H1 (cell line): ENCODE results near the gene MRPL42. TPM values are rescaled to one million over a fixed set of nuclear protein-coding genes. Genes with fewer than 3 reads are reported as not detected.

Experiments
- CTCF ChIA-PET: fragments of 300-600 bp; sonication (Branson Sonifier 250); formaldehyde crosslinking; loops from one replicate; lab custom pipeline; 2021; ENCODE audit not compliant: partially characterized antibody; lab: Charles Lee
- POLR2A ChIA-PET: fragments of 300-600 bp; sonication (Branson Sonifier 250); formaldehyde crosslinking; loops from one replicate; lab custom pipeline; 2021; ENCODE audit warnings: inconsistent platforms; ENCODE audit not compliant: partially characterized antibody; lab: Charles Lee
- DNase-seq, 2 experiments: peaks; one replicate each; pipeline versions ENCODE4 v3.0.0 to v3.0.0-alpha.2; 2010 to 2022; ENCODE audit warnings: low spot score in 2 of 2, low read depth in 1 of 2, mixed read lengths in 1 of 2
- FAIRE-seq: peaks from 2 replicates; lab custom pipeline; 2011; peaks lifted over from hg19 to GRCh38; lab: Jason Lieb, UNC
- H2AFZ ChIP-seq: 2 replicates; pipeline ENCODE4 v1.8.1; 2012; ENCODE audit warnings: low read length, inconsistent platforms
- H2AK5ac ChIP-seq: 2 replicates; pipeline ENCODE4 v1.6.1; 2013; ENCODE audit warnings: low read depth, low read length
- H2BK120ac ChIP-seq: replicated peaks from 2 replicates; pipeline ENCODE3; 2013; ENCODE audit warnings: low read depth, low read length, inconsistent platforms
- H2BK12ac ChIP-seq: 2 replicates; pipeline ENCODE4 v1.6.1; 2013; ENCODE audit warnings: low read depth, low read length
- H2BK15ac ChIP-seq: 2 replicates; pipeline ENCODE4 v1.6.1; 2013; ENCODE audit warnings: low read length
- H2BK20ac ChIP-seq: 2 replicates; pipeline ENCODE4 v1.6.1; 2013; ENCODE audit warnings: low read length
- H2BK5ac ChIP-seq: 2 replicates; pipeline ENCODE4 v1.6.1; 2013; ENCODE audit warnings: low read depth, low read length
- H3K14ac ChIP-seq: 2 replicates; pipeline ENCODE4 v1.6.1; 2013; ENCODE audit warnings: inconsistent platforms; ENCODE audit not compliant: insufficient read length
- H3K18ac ChIP-seq: 2 replicates; pipeline ENCODE4 v1.6.1; 2013; ENCODE audit warnings: low read length; ENCODE audit errors: extremely low read depth
- H3K23ac ChIP-seq: 2 replicates; pipeline ENCODE4 v1.6.1; 2013; ENCODE audit warnings: inconsistent platforms; ENCODE audit not compliant: insufficient read length
- H3K23me2 ChIP-seq: 2 replicates; pipeline ENCODE4 v1.6.1; 2013; ENCODE audit warnings: low read depth, low read length
- H3K27ac ChIP-seq: 2 replicates; pipeline ENCODE4 v1.6.1; 2011; ENCODE audit warnings: low read depth, low read length, inconsistent platforms
- H3K27me3 ChIP-seq, 4 experiments: replicated peaks in 1 of 4; 1 replicate in 1 of 4; 2 replicates in 3 of 4; pipeline versions ENCODE4 v1.6.1 to v1.8.1; 2011 to 2013; ENCODE audit warnings: low read length in 3 of 4, mild to moderate bottlenecking in 3 of 4, inconsistent platforms in 2 of 4, mixed read lengths in 2 of 4, moderate library complexity in 1 of 4; ENCODE audit not compliant: control insufficient read depth in 3 of 4, insufficient read depth in 3 of 4; ENCODE audit errors: extremely low read depth in 1 of 4
- H3K36me3 ChIP-seq, 4 experiments: 2 replicates each; pipeline versions ENCODE4 v1.6.1 to v1.8.1; 2011 to 2013; ENCODE audit warnings: mild to moderate bottlenecking in 4 of 4, low read length in 3 of 4, moderate library complexity in 2 of 4, control low read depth in 1 of 4, inconsistent platforms in 1 of 4; ENCODE audit not compliant: insufficient read depth in 4 of 4, control insufficient read depth in 2 of 4
- H3K4ac ChIP-seq: replicated peaks from 2 replicates; pipeline ENCODE3; 2013; ENCODE audit warnings: low read length, low read depth, mixed read lengths, inconsistent platforms; ENCODE audit not compliant: insufficient read length
- H3K4me1 ChIP-seq, 4 experiments: replicated peaks in 1 of 4; 1 replicate in 1 of 4; 2 replicates in 3 of 4; pipeline versions ENCODE4 v1.6.1 to v1.8.1; 2011 to 2013; ENCODE audit warnings: low read length in 3 of 4, inconsistent platforms in 2 of 4, mixed read lengths in 1 of 4; ENCODE audit not compliant: insufficient read depth in 4 of 4, control insufficient read depth in 3 of 4
- H3K4me2 ChIP-seq, 2 experiments: 2 replicates each; pipeline versions ENCODE4 v1.6.1 to v1.8.1; 2011 to 2013; ENCODE audit warnings: low read depth in 2 of 2, low read length in 2 of 2, control low read depth in 1 of 2, inconsistent platforms in 1 of 2, mild to moderate bottlenecking in 1 of 2; ENCODE audit not compliant: insufficient read depth in 1 of 2
- H3K4me3 ChIP-seq, 4 experiments: fragments of 200-600, 300-600 bp in 1 of 4; sonication (generic), shearing (Covaris generic), sonication (Bioruptor Twin) in 1 of 4; 2 replicates each; pipeline versions ENCODE4 v1.5.1 to v1.8.1; 2011 to 2016; ENCODE audit warnings: low read length in 4 of 4, low read depth in 3 of 4, control low read depth in 2 of 4, inconsistent platforms in 2 of 4, mild to moderate bottlenecking in 2 of 4, mixed read lengths in 1 of 4, moderate library complexity in 1 of 4; ENCODE audit not compliant: insufficient read depth in 2 of 4; ENCODE audit errors: extremely low read depth in 1 of 4
- H3K56ac ChIP-seq: replicated peaks from 2 replicates; pipeline ENCODE3; 2013; ENCODE audit warnings: low read depth, mild to moderate bottlenecking, mixed read lengths, low read length, inconsistent platforms; ENCODE audit not compliant: insufficient read length
- H3K79me1 ChIP-seq: 2 replicates; pipeline ENCODE4 v1.6.1; 2013; ENCODE audit warnings: low read depth, low read length, control low read depth
- H3K79me2 ChIP-seq, 2 experiments: 2 replicates each; pipeline versions ENCODE4 v1.6.1 to v1.8.1; 2012 to 2013; ENCODE audit warnings: low read length in 2 of 2, mild to moderate bottlenecking in 2 of 2, inconsistent platforms in 1 of 2; ENCODE audit not compliant: insufficient read depth in 2 of 2, control insufficient read depth in 1 of 2
- H3K9ac ChIP-seq, 4 experiments: replicated peaks in 1 of 4; 1 replicate in 1 of 4; 2 replicates in 3 of 4; pipeline versions ENCODE4 v1.6.1 to v1.8.1; 2011 to 2013; ENCODE audit warnings: low read depth in 3 of 4, low read length in 3 of 4, control low read depth in 2 of 4, mild to moderate bottlenecking in 2 of 4, moderate library complexity in 2 of 4, inconsistent platforms in 1 of 4; ENCODE audit errors: extremely low read depth in 1 of 4
- H3K9me3 ChIP-seq, 2 experiments: 2 replicates each; pipeline versions ENCODE4 v1.6.1 to v1.8.1; 2012 to 2013; ENCODE audit warnings: mild to moderate bottlenecking in 2 of 2, moderate library complexity in 2 of 2, control low read depth in 1 of 2, inconsistent platforms in 1 of 2, low read depth in 1 of 2, low read length in 1 of 2, mixed read lengths in 1 of 2; ENCODE audit not compliant: insufficient read depth in 2 of 2
- H4K20me1 ChIP-seq, 2 experiments: replicated peaks in 1 of 2; 2 replicates each; pipeline versions ENCODE3 to v1.8.1; 2011 to 2013; ENCODE audit warnings: inconsistent platforms in 2 of 2, low read length in 2 of 2, mild to moderate bottlenecking in 1 of 2; ENCODE audit not compliant: insufficient read depth in 2 of 2, control insufficient read depth in 1 of 2
- H4K5ac ChIP-seq: 2 replicates; pipeline ENCODE4 v1.6.1; 2013; ENCODE audit warnings: low read length, low read depth, mixed read lengths, inconsistent platforms; ENCODE audit not compliant: insufficient read length
- H4K8ac ChIP-seq: 2 replicates; pipeline ENCODE4 v1.8.0; 2013; ENCODE audit warnings: mild to moderate bottlenecking, moderate library complexity, low read length, inconsistent platforms; ENCODE audit not compliant: insufficient read depth; ENCODE audit errors: extremely low read depth
- H4K91ac ChIP-seq: replicated peaks from 2 replicates; pipeline ENCODE3; 2013; ENCODE audit warnings: low read length, mixed read lengths, inconsistent platforms; ENCODE audit not compliant: insufficient read length
- CEBPB ChIP-seq: IDR thresholded peaks from 2 replicates; pipeline ENCODE4 v1.6.1; 2012; ENCODE audit warnings: low read depth, low read length
- CTCF ChIP-seq, 3 experiments: IDR thresholded peaks; 1 replicate in 2 of 3; 2 replicates in 1 of 3; pipeline versions ENCODE4 v1.5.1 to v1.6.1; 2011; ENCODE audit warnings: low read length in 3 of 3, mild to moderate bottlenecking in 3 of 3, inconsistent platforms in 2 of 3, low read depth in 1 of 3, moderate library complexity in 1 of 3; ENCODE audit not compliant: insufficient read depth in 1 of 3; ENCODE audit errors: control extremely low read depth in 1 of 3
- POU5F1 ChIP-seq: IDR thresholded peaks from 2 replicates; pipeline ENCODE4 v1.6.1; 2011; ENCODE audit warnings: low read depth, mild to moderate bottlenecking, low read length, moderate library complexity
- RNF2 ChIP-seq: fragments of 200-900, 300-1000 bp; sonication (generic); IDR thresholded peaks from 2 replicates; pipeline ENCODE4 v1.7.1; 2016; ENCODE audit warnings: borderline replicate concordance, low read depth, mild to moderate bottlenecking, antibody characterized with exemption, low read length; ENCODE audit not compliant: poor library complexity, severe bottlenecking; ENCODE audit errors: missing control alignments
- SP2 ChIP-seq: IDR thresholded peaks from 2 replicates; pipeline ENCODE4 v1.6.1; 2012; ENCODE audit warnings: mild to moderate bottlenecking, low read length, inconsistent platforms
- SUZ12 ChIP-seq: fragments of 200-600 bp; sonication (generic); IDR thresholded peaks from 2 replicates; pipeline ENCODE4 v1.6.1; 2012; ENCODE audit warnings: mild to moderate bottlenecking, inconsistent platforms, low read length, moderate library complexity, mixed read lengths
- WGBS, 2 experiments: shearing (Covaris generic) in 1 of 2; methylation state at CpG; one replicate each; pipeline versions ENCODE4 v1.1.6 to v1.1.7; 2013 to 2015; ENCODE audit warnings: low lambda C conversion rate in 2 of 2, mixed read lengths in 2 of 2, inconsistent platforms in 1 of 2, low coverage in 1 of 2, missing lambda C conversion rate in 1 of 2; ENCODE audit not compliant: insufficient replicate concordance in 2 of 2, insufficient coverage in 1 of 2, insufficient read length in 1 of 2; ENCODE audit errors: extremely low coverage in 1 of 2, missing lambda C conversion rate in 1 of 2; 5-methylcytosine and 5-hydroxymethylcytosine counted together
- polyA plus RNA-seq, 7 experiments: library from polyadenylated mRNA; depleted of rRNA in 3 of 7; stranded (reverse) in 5 of 7; unstranded in 2 of 7; fragments of >200 nt in 5 of 7; fragments of 200-250 nt in 2 of 7; gene quantifications; 1 replicate in 5 of 7; 2 replicates in 1 of 7; 4 replicates in 1 of 7; pipeline versions ENCODE4 v1.2.1 to v1.2.3, GENCODE V29; 2011 to 2013; ENCODE audit warnings: missing spikeins in 2 of 7, mixed read lengths in 2 of 7
- total RNA-seq: library from RNA; stranded (reverse); fragmentation: NEBNext Ultra II Directional; extraction: Animal tissue kit (Norgen Biotek cat#: 25700); gene quantifications from 2 replicates; pipeline ENCODE4 v1.2.1, GENCODE V29; 2021

MRPL42 gene
- total and polyA plus RNA-seq, 2 of the 8 experiments (the other 6 are each of a cell fraction or from before 2014, with no cell fraction given) = 110 to 176 TPM

DNA sequence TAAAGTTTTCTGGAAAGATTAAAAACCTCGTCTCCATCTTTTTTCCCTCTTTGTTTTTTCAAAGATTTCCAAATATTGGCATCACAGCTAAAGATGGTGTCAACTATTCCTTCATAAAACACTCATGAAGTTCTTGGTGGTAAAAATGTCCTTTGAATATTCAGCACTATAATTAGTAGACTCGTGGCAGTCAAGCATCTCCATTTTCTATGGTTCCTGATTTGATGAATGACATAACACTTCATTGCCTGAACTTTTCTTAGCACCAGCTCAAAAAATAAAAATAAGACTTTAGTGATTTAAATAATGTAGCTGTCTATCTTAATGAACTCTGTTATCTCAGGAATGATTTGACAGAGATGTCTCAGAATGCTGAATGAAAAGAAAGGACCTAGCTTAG, 45.3 kb upstream of the MRPL42 start:
- no peak overlapping the region for H2BK15ac ChIP-seq
- H3K36me3 ChIP-seq = no peaks in the 10 kb centered on the region
- H2BK120ac ChIP-seq = no peak overlapping the region
- H3K18ac ChIP-seq = no peak overlapping the region
- H3K23ac ChIP-seq = no peak overlapping the region
- no peak for TF ChIP-seq POU5F1
- TF ChIP-seq CEBPB = no peak
- no peak for TF ChIP-seq SP2
- TF ChIP-seq SUZ12 = no peak
- no peak for TF ChIP-seq CTCF (IDR thresholded peaks at IDR 0.05; ENCODE audit: control extremely low read depth in 1 of 3, insufficient read depth in 1 of 3, low read depth in 1 of 3, low read length in 3 of 3)
- no peak for TF ChIP-seq RNF2
- TF ChIP-seq, all 59 proteins: peak for 0
- H3K4me2 ChIP-seq = no peak overlapping the region
- H3K27me3 ChIP-seq = no peaks in the 10 kb centered on the region
- no peak overlapping the region for H4K8ac ChIP-seq
- peaks cover 7% of the 10 kb centered on the region for H3K79me1 ChIP-seq
- H2BK5ac ChIP-seq = no peak overlapping the region
- H3K4ac ChIP-seq = no peak overlapping the region
- no peak overlapping the region for H3K27ac ChIP-seq
- 71% methylated on average over 2 of the region's 2 CpGs; no CpG with 5 or more reads in 1 of the 2 experiments for WGBS, 2 experiments
- H3K79me2 ChIP-seq = peaks cover 25 to 99% of the 10 kb centered on the region in 2 experiments
- H2AFZ ChIP-seq = no peak overlapping the region
- POLR2A ChIA-PET = no interaction called here
- no peak for FAIRE-seq
- no peaks in the 10 kb centered on the region for H3K23me2 ChIP-seq
- H3K56ac ChIP-seq = no peak overlapping the region
- CTCF ChIA-PET = interaction anchor here (2.2 kb wide), 1 partner anchor 7 kb away, joined by 7 read pairs; no protein-coding TSS in a partner anchor
- no peak overlapping the region for H3K14ac ChIP-seq
- H2BK12ac ChIP-seq = no peak overlapping the region
- peaks cover 17 to 21% of the 10 kb centered on the region in 2 experiments for H4K20me1 ChIP-seq
- DNase-seq = no peak
- no peaks in the 10 kb centered on the region for H3K9me3 ChIP-seq
- H2BK20ac ChIP-seq = no peak overlapping the region
- H4K5ac ChIP-seq = no peak overlapping the region
- no peak overlapping the region for H3K9ac ChIP-seq
- no peak overlapping the region for H2AK5ac ChIP-seq
- H3K4me1 ChIP-seq = peaks cover 0 to 6% (median 5%) of the 10 kb centered on the region in 4 experiments; a peak in 6 of 7 replicates
- no peak overlapping the region for H3K4me3 ChIP-seq
- H4K91ac ChIP-seq = no peak overlapping the region
